Stimulated activated CD4-positive, alpha-beta T cell treated with anti-CD3 and anti-CD28 coated beads, Interleukin-15, amount 100 ng/mL, for 24 hours (primary cell): ENCODE data around the gene MTA1.
A peak's percentile ranks its signal among the peaks of the same experiment; 100 is the strongest.

Source experiments
- DNase-seq: peaks from one replicate; pipeline ENCODE4 v3.0.0-alpha.2; 2020

The MTA1 gene

DNA sequence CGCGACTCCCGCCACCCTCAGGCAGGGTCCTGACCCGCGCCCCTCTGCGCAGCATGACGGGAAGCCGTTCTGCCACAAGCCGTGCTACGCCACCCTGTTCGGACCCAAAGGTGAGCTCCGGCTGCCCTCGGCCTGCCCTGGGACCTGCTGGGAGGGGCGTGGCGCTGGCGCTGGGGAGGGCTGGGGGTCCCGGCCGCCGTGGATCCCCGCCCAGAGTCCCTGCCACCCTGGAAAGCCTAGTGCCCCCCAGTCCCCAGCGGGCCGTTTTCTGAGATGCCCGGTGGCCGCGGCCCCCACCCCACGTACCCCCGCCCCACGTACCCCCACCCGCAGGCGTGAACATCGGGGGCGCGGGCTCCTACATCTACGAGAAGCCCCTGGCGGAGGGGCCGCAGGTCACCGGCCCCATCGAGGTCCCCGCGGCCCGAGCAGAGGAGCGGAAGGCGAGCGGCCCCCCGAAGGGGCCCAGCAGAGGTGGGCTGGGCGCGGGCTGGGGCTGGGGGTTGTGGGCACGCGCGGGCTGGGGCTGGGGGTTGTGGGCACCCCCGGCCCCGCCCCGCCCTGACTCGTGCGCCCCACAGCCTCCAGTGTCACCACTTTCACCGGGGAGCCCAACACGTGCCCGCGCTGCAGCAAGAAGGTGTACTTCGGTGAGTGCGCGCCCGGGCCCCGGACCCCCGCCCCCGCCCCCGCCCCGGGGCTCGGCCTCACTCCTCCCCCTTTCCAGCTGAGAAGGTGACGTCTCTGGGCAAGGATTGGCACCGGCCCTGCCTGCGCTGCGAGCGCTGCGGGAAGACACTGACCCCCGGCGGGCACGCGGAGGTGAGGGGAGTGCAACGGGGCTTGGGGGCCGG, 59.0 kb downstream of the MTA1 start:
- no peak for DNase-seq

DNA sequence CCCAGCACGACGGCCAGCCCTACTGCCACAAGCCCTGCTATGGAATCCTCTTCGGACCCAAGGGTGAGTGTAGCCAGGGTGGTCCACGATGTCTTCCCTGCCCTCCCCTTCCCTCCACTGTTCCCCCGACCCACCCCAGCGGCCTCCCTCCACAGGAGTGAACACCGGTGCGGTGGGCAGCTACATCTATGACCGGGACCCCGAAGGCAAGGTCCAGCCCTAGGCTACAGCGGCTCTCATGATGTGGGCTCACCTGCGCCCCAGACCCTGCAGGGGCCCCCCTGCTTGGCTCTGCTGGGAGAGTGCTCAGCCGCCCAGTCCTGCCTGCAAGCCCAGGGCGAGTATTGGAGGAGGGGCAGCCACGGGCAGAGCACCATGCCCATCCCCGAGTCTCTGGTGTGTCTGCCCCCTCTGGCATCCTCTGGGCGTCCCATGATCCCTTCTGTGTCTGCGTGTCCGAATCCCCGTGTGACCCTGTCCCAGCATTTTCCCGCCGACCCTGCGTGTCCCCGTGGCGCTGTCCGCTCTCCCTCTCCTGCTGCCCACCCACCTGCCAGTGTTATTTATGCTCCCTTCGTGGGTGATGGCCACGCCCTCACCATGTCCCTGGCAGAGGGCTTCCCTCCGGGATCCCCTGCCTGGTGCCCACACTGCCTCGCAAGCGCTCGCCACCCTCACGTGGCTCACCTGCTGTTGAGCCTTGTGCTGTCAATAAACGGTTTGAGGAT, 60.0 kb downstream of the MTA1 start:
- DNase-seq = no peak

DNA sequence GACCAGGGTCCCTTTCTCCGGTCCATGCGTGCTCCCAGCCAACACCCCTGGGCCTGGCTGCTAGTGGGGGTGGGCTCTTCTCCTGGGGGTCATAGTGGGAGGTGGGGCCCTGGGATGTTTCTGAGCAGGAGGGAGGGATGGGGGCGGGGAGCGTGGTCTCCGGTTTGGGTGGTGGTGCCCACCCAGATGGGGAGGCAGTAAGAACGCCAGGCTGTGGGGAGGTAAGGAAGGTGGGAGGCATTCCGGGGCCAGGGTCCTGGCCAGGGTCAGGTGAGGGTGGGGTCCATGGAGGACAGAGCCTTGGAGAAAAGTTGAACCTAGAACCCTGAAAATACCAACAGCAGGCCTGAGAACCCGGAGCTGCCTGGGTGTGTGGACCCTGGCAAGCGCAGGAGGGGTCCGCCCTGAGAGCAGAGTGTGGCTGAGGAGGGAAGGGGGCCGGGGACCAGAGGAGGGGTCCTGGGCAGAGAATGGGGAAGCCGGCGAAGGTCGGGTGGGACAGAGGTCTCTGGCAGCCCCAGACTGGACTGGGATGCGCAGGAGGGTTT, 60.6 kb downstream of the MTA1 start:
- DNase-seq = no peak

DNA sequence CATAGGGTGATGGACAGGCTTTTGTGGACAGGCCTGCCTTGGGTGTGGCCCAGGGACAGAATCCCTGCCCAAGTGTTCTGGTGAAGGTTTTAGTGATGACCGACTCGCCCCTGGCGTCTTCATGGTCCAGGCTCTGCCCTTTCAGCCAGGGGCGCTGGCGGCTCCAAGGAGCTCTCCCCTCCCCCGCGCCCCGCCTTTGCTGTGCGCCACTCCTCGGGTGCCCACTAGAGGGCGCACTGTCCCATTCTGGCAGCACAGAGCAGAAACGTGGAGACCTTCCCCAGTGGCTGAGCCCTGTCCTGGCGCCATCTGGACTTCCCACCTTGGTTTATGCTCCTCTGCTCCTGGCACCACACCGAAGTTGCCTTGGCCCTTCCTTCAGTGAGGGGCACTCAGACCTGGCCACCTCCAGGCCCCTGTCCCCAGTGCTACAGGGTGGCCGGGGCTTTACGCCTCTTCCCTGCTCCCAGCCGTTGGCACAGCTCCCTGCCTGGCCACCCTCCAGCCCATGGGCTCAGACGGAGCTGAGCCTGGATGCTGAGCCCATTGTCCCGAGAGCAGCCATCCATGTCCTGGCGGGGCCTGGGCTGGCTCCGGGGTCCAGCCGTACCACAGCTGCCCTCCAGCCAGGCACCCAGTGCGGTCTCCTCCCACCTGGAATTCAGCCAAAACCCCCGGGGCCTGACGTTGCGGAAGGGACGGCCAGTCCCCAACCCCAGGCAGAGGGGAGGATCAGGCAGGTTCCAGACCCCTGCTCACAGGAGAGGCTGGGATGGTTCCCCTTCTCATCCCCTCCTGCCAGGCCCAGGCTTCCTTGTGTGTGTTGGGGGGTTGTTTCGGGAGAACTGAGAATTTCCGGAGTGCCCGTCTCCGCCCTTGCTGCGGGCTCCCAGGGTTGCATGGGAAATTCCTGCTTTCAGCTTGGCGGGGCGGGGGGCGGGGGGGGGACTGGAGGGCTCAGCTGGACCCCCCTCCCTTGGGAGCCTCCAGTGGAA, 61.5 kb downstream of the MTA1 start:
- DNase-seq = peak; percentile 91

DNA sequence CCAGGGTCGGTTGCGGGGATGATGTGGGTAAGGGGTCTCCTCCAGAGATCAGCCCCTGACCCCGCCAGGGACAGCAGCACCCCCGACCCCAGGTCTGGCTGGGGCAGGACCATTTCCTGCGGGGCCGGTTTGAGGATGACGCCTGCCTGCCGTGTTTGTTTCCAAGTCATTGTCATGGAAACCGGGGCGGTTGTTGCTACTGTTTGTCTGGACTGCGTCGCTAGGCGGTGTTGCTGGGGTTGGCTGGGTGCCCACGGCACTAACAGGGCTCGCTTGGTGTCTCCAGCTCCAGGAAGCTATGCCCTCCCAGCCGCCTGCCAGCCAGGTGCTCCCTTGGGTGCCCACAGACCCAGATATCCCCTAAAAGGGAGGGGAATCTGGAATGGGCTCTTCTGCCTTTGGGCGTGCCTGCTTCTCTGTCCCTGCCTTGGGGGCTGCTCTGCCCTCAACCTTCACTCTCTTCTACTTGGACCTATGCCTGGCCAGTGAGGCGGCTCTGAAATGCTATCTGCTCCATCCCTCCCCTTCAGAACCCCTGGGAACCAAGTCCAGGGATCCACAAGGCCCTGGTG, 62.3 kb downstream of the MTA1 start:
- DNase-seq = peak; percentile 94

- no peak for DNase-seq
These were observed 63.0 kb downstream of the MTA1 start for GRCh38 chr14:105482486-105483110.

- no peak for DNase-seq
These were observed 63.9 kb downstream of the MTA1 start for GRCh38 chr14:105483300-105484068.

DNA sequence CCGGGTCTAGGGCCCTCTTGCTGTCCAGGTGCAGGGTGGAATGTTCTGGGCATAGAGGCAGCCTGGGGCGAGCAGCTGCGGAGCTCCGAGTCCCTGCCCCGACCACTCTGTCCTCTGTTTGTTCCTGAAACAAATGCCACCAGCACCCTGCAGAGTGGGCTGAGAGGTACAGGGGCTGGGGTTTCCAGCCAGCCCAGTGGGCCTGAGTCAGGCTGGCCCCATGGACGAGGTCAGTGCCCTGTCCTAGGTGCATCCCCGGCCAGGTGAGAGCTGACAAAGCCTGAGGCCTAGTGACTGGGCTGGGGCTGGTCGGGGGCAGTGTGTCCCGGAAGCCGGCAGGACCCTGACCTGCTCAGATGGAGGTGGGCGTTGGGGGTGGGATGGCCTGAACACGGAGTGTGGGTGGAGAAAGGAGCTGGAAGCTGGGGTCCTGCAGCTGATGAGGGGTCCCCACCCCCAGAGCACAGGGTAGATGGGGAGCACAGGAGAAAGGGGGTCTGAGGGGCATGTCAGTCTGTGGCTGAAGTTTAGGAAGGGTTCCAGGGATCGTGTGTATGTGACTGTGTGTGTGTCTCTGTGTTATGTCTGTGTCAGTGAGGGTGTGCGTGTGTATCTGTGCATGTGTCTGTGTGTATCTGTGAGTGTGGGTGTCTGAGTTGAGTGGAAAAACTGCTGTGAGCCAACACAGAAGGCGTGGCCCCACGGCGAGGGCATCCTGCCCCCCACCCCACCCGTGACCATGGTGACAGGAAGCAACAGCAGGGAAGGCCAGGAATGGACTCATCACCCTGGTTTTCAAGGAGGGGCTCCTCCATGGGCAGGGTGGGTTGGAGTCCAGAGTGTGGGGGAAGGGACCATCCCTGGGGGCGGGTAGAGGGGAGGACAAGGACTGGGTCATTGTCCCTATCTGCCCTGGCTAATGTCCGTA, 64.7 kb downstream of the MTA1 start:
- DNase-seq = no peak

DNA sequence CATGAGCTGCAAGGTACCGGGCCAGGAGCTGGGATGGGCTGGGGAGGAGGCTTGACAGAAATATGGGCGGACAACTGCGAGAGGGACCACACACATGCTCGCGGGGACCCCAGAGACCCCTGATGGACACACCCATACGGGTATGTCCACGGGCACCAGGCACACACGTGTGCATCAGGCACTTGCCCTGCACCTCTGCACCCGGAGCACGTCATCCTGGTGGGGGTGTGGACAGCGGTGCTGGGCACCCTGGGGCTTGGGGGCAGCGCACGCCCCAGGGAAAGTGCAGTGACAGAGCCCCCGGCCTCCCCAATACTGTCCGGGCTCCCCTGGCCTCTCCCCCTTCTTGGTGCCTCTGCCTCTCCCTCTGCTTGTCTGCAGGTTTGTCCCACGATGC, 65.4 kb downstream of the MTA1 start:
- DNase-seq = no peak

DNA sequence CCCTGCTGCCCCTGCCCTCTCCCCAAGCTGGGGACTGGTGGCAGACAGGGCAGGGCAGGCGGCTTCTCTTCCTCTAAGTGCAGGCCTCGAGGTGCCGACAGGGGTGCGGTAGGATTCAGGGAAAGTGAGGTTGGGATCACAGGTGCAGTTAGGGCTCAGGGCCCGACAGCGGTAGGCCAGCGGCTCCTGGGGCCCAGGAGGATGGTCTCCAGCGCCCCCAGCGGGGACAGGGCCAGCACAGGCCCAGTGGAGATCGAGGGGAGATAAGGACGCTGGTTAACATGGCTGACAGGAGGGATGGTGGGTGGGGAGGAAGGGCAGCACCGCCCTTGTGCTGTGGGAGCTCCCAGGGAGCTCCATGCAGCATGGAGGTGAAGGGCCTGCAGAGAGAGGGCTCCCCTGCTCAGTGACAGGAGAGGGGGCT, 66.1 kb downstream of the MTA1 start:
- DNase-seq = peak; percentile 58

DNA sequence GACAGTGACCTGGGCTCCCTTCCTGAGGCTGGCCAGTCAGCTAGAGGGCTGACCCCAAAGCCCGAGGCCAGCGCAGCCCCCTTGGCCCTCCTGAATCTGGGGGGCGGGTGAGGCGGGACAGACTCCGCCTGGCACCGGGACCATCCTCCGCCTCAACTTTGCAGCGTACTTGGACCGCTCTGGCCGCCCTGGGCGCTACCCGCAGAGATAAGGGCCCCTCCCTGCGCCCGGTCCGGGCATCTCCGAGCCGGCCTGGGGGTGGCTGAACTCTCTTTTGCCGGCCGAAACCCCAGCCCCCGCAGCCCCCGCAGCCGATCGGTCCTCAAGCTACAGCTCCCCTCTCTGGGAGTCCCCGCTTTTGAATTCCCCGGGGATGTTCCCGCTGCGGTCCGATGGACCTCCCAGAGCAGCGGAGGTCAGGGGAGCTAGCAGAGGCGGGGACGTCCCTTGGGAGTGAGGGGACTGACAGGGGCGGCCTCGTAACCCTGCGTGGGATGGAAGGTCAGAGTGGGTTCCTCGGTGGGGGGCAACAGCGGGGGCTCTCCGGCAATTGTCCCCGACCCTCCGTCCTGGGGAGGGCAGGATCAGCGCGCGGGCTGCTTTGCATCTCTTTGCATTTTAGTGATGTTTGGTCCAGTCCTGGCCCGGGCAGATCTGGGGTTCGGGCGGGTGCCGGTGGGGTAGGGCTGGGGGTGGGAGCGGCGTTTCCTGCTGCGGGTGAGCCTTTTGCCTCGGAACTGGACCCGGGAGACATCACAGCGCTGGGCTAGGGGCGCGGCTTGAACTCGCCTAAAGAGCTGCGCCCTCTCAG, 66.7 kb downstream of the MTA1 start, which contains the start of gene CRIP1:
CRIP1 (plus strand) TSS at position 724 of the 811 bp plus-strand sequence. CDS start 374 bp downstream, outside the sequence.
- DNase-seq = no peak

GRCh38 chr14:105486974-105487448, 67.4 kb downstream of the MTA1 start:
- peak; percentile 75 for DNase-seq

GRCh38 chr14:105487449-105487985, 67.9 kb downstream of the MTA1 start:
- peak; percentile 73 for DNase-seq

DNA sequence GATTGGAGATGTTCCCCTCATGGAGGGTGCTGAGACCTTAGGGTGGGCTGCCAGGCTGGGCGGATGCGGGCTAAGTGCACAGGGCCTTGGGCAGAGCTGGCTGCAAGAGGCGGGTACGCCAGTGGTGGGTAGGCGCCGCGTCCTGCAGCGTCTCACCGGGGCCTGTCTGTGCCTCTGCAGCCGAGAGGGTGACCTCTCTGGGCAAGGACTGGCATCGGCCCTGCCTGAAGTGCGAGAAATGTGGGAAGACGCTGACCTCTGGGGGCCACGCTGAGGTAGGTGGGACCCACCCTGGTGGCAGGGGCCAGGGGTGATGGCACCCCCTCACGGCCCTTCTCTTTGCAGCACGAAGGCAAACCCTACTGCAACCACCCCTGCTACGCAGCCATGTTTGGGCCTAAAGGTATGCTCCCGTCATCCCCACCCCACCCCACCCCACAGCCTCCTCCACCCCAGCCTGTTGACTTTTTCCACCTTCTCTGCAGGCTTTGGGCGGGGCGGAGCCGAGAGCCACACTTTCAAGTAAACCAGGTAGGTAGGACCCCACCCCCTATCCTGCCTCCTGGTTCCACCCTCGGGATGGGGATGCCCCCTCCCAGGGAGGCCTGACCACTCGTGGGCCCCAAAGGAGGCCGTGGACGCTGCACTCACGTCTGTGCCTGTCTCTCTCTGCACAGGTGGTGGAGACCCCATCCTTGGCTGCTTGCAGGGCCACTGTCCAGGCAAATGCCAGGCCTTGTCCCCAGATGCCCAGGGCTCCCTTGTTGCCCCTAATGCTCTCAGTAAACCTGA, 68.6 kb downstream of the MTA1 start:
- DNase-seq = no peak

GRCh38 chr14:105488781-105489541, 69.3 kb downstream of the MTA1 start:
- DNase-seq = no peak

DNA sequence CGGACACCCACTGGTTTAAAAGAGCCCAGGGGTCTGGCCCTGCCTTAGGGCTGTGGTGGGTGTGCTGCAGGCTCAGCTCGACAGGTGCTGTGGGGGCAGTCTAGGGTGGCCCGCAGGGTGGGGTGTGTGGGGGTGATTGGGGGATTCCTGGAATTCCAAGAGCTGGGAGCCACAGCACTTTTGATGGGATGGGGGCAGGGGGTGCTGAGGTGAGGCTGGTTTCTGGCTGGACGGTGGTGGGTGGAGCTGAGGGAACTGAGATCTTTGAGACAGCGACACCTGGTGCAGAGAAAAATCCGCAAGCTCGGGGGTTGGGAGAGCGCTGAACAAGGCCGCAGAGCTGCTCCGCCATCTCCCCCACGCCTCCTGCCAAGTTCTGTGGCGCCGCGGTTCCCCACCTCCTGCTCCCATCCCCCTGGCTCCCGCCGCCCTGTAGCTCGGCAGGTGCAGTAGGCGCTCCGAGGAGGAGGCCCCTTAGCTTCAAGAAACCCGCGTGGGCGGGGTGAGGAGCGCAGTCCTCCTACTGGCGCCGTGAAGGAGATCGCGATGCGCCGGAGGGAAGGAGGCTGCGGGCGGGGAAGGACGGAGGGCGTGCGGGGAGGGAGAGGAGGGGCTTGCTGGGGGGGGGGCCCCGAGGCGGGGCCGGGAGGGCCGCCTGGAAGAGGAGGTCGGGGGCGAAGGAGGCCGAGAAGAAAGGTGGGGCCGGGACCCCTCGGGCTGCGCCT, 70.1 kb downstream of the MTA1 start:
- peak; percentile 89 for DNase-seq
